Neural cell (in vitro differentiated cells): Measurements from ENCODE around the gene PNPLA6. TPM values are rescaled to one million over a fixed set of nuclear protein-coding genes. Genes with fewer than 3 reads are reported as not detected.

Source experiments
- H2AFZ ChIP-seq: fragments of 200-600, 300-800 bp; sonication (generic), shearing (Covaris generic); 2 replicates; pipeline ENCODE4 v1.6.0; 2014; ENCODE audit warnings: low read depth, mild to moderate bottlenecking, antibody characterized with exemption, low read length, moderate library complexity
- H3F3A ChIP-seq: fragments of 200-600 bp; shearing (Covaris generic); 2 replicates; pipeline ENCODE4 v1.6.1; 2016; ENCODE audit warnings: mild to moderate bottlenecking, moderate library complexity, mixed read lengths, antibody characterized with exemption, low read length; ENCODE audit not compliant: insufficient read depth, poor library complexity, severe bottlenecking
- H3K27ac ChIP-seq: fragments of 200-600, 300-800 bp; sonication (generic), shearing (Covaris generic); 2 replicates; pipeline ENCODE4 v1.5.1; 2014; ENCODE audit warnings: mild to moderate bottlenecking, low read length, moderate library complexity
- H3K27me3 ChIP-seq: fragments of 300-800, 200-600 bp; sonication (generic), shearing (Covaris generic); 2 replicates; pipeline ENCODE4 v1.6.0; 2014; ENCODE audit warnings: mild to moderate bottlenecking, low read depth, low read length, moderate library complexity; ENCODE audit not compliant: insufficient read depth
- H3K36me3 ChIP-seq: fragments of 300-800, 200-600 bp; sonication (generic), shearing (Covaris generic); 2 replicates; pipeline ENCODE4 v1.5.1; 2014; ENCODE audit warnings: mild to moderate bottlenecking, antibody characterized with exemption, low read length, moderate library complexity; ENCODE audit not compliant: insufficient read depth
- H3K4me2 ChIP-seq: fragments of 300-800, 200-600 bp; sonication (generic), shearing (Covaris generic); 2 replicates; pipeline ENCODE4 v1.6.0; 2014; ENCODE audit warnings: mild to moderate bottlenecking, low read length
- H3K4me3 ChIP-seq: fragments of 300-800, 200-600 bp; sonication (generic), shearing (Covaris generic); 2 replicates; pipeline ENCODE4 v1.5.1; 2014; ENCODE audit warnings: mild to moderate bottlenecking, low read length, moderate library complexity
- H3K79me2 ChIP-seq: fragments of 200-600 bp; shearing (Covaris generic); replicated peaks from 2 replicates; pipeline ENCODE4 v1.6.0; 2014; ENCODE audit warnings: mild to moderate bottlenecking, low read length, moderate library complexity; ENCODE audit not compliant: insufficient read depth
- H3K9ac ChIP-seq: fragments of 300-800, 200-600 bp; sonication (generic), shearing (Covaris generic); 2 replicates; pipeline ENCODE4 v1.6.1; 2016; ENCODE audit warnings: mild to moderate bottlenecking, low read length, mixed read lengths
- H3K9me2 ChIP-seq: fragments of 200-600 bp; shearing (Covaris generic); 2 replicates; pipeline ENCODE4 v1.6.1; 2016; ENCODE audit warnings: mild to moderate bottlenecking, low read length, mixed read lengths; ENCODE audit not compliant: insufficient read depth
- H3K9me3 ChIP-seq: fragments of 200-600, 300-800 bp; sonication (generic), shearing (Covaris generic); 2 replicates; pipeline ENCODE4 v1.6.1; 2016; ENCODE audit warnings: mild to moderate bottlenecking, mixed run types, low read length, moderate library complexity, mixed read lengths
- H4K20me1 ChIP-seq: fragments of 200-600 bp; shearing (Covaris generic); 2 replicates; pipeline ENCODE4 v1.6.1; 2016; ENCODE audit warnings: mild to moderate bottlenecking, mixed run types; ENCODE audit not compliant: insufficient read depth
- EP300 ChIP-seq: fragments of 450-650 bp; conservative IDR thresholded peaks from 2 replicates; pipeline ENCODE4 v1.6.1; 2014; ENCODE audit warnings: antibody characterized with exemption, mild to moderate bottlenecking, moderate library complexity; ENCODE audit not compliant: poor library complexity, severe bottlenecking
- EZH2 ChIP-seq: fragments of 200-600, 300-800 bp; shearing (Covaris generic), sonication (generic); IDR thresholded peaks from 2 replicates; pipeline ENCODE4 v1.6.1; 2014; ENCODE audit warnings: antibody characterized with exemption, low read length, borderline replicate concordance, mild to moderate bottlenecking; ENCODE audit not compliant: insufficient read depth, poor library complexity, severe bottlenecking
- MXI1 ChIP-seq: fragments of 450-650 bp; conservative IDR thresholded peaks from 2 replicates; pipeline ENCODE4 v1.6.1; 2014; ENCODE audit warnings: antibody characterized with exemption, mild to moderate bottlenecking; ENCODE audit not compliant: poor library complexity, severe bottlenecking
- POLR2AphosphoS5 ChIP-seq: IDR thresholded peaks from 2 replicates; pipeline ENCODE4 v1.6.1; 2012
- RAD21 ChIP-seq: fragments of 450-650 bp; conservative IDR thresholded peaks from 2 replicates; pipeline ENCODE4 v1.6.1; 2014; ENCODE audit warnings: antibody characterized with exemption, mild to moderate bottlenecking, moderate library complexity
- SMC3 ChIP-seq: fragments of 450-650 bp; conservative IDR thresholded peaks from 2 replicates; pipeline ENCODE4 v1.6.1; 2014; ENCODE audit warnings: antibody characterized with exemption, mild to moderate bottlenecking, moderate library complexity; ENCODE audit not compliant: poor library complexity
- TAF1 ChIP-seq: IDR thresholded peaks from 2 replicates; pipeline ENCODE4 v1.6.1; 2012; ENCODE audit warnings: low read depth
- polyA plus RNA-seq: library from polyadenylated mRNA; depleted of rRNA; stranded (reverse); fragments of >200 nt; gene quantifications from 2 replicates; pipeline ENCODE4 v1.2.3, GENCODE V29; 2014
- TF ChIP-seq, protein P1 (sequence below): IDR thresholded peaks from 2 replicates; pipeline ENCODE4 v1.6.1; 2012; ENCODE audit warnings: borderline replicate concordance
- TF ChIP-seq, protein P2 (sequence below): fragments of 450-650 bp; IDR thresholded peaks from 2 replicates; pipeline ENCODE4 v1.5.1; 2014; ENCODE audit warnings: antibody characterized with exemption, mild to moderate bottlenecking, moderate library complexity; ENCODE audit not compliant: poor library complexity, severe bottlenecking

PNPLA6 gene
- polyA plus RNA-seq, 1 donor from 2014 or later = 10.8 TPM

DNA sequence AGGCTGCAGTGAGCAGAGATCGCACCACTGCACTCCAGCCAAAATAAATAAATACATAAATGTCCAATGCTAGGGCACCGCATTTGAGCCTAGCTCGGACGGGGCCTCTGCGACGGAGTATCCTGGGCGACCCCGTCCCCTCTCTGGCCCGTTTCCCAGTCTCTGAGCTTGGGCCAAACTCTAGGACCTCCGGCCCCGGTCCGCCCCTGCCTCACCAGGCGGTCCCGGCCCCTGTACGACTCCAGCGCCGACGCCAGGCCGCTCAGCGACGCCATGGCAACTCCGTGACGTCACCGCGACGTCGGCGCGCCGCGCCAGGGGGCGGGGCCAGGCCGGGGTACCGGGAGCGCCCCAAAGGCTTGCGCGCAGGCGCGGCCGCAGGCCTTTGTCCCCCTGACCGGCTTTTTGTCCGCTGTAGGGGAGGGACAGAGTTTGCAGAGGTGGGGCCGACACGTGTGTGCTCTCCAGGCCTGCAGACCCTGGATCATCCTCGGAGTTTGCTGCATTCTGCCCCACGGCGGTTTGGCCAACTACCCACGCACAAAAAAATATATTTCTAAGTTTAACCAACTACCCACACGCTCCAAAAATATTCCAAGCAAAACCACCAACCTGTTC lies 46.7 kb upstream of the PNPLA6 start, which contains the start of gene PEX11G:
Gene PEX11G, minus strand, starts transcription at position 300 of the 618 bp plus-strand sequence. Its CDS starts 25 bp downstream, at position 275.
- Histone ChIP-seq H3K27ac (peak within 1 kb of the TSS; percentile 69), H3K9ac (peak within 1 kb of the TSS; percentile 64), H3K4me2 (no peak within 1 kb of the TSS), H3K36me3 (no peaks in the 10 kb centered on the region), H3K79me2 (no peaks in the 10 kb centered on the region), H3F3A (no peaks in the 10 kb centered on the region), H3K9me2 (no peaks in the 10 kb centered on the region), H4K20me1 (no peaks in the 10 kb centered on the region), H3K4me3 (peak within 1 kb of the TSS; percentile 64), H2AFZ (peak within 1 kb of the TSS; percentile 69), H3K9me3 (no peaks in the 10 kb centered on the region), H3K27me3 (no peaks in the 10 kb centered on the region)
- no peak for TF ChIP-seq TAF1
- peak; percentile 64 for TF ChIP-seq EP300
- TF ChIP-seq, protein P1, sequence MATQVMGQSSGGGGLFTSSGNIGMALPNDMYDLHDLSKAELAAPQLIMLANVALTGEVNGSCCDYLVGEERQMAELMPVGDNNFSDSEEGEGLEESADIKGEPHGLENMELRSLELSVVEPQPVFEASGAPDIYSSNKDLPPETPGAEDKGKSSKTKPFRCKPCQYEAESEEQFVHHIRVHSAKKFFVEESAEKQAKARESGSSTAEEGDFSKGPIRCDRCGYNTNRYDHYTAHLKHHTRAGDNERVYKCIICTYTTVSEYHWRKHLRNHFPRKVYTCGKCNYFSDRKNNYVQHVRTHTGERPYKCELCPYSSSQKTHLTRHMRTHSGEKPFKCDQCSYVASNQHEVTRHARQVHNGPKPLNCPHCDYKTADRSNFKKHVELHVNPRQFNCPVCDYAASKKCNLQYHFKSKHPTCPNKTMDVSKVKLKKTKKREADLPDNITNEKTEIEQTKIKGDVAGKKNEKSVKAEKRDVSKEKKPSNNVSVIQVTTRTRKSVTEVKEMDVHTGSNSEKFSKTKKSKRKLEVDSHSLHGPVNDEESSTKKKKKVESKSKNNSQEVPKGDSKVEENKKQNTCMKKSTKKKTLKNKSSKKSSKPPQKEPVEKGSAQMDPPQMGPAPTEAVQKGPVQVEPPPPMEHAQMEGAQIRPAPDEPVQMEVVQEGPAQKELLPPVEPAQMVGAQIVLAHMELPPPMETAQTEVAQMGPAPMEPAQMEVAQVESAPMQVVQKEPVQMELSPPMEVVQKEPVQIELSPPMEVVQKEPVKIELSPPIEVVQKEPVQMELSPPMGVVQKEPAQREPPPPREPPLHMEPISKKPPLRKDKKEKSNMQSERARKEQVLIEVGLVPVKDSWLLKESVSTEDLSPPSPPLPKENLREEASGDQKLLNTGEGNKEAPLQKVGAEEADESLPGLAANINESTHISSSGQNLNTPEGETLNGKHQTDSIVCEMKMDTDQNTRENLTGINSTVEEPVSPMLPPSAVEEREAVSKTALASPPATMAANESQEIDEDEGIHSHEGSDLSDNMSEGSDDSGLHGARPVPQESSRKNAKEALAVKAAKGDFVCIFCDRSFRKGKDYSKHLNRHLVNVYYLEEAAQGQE = peak; percentile 37
- peak; percentile 79 for TF ChIP-seq POLR2AphosphoS5
- TF ChIP-seq RAD21 = no peak
- peak; percentile 41 for TF ChIP-seq MXI1

DNA sequence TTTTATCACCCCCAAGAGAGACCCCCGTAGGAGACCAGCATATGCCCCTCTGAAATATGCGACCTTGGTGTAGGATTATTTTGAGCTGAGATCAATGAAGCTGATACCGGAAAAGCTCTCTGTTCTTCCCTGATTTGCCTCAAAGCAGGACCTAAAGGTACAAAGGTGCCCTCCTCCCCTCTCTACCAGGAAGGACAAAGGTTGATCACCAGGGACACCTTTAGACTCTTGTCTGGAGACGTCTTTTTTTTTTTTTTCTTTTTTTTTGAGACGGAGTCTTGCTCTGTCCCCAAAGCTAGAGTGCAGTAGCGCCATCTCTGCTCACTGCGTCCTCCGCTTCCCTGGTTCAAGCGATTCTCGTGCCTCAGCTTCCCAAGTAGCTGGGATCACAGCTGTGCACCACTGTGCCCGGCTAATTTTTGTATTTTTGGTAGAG lies 45.9 kb upstream of the PNPLA6 start:
- Histone ChIP-seq H3K4me2 (no peak overlapping the region), H3K4me3 (peak overlapping the region; percentile 64), H3K79me2 (no peaks in the 10 kb centered on the region)

More for the DNA sequence above, 45.9 kb upstream of the PNPLA6 start:
- H3K9me3 ChIP-seq = no peaks in the 10 kb centered on the region
- no peaks in the 10 kb centered on the region for H3K27me3 ChIP-seq
- peak overlapping the region; percentile 69 for H3K27ac ChIP-seq
- no peaks in the 10 kb centered on the region for H3K36me3 ChIP-seq
- no peaks in the 10 kb centered on the region for H3K9me2 ChIP-seq
- H3K9ac ChIP-seq = peak overlapping the region; percentile 64
- TF ChIP-seq SMC3 = no peak
- TF ChIP-seq, protein P1 = no peak
- no peak for TF ChIP-seq EZH2
- TF ChIP-seq EP300 = no peak
- TF ChIP-seq, protein P2, sequence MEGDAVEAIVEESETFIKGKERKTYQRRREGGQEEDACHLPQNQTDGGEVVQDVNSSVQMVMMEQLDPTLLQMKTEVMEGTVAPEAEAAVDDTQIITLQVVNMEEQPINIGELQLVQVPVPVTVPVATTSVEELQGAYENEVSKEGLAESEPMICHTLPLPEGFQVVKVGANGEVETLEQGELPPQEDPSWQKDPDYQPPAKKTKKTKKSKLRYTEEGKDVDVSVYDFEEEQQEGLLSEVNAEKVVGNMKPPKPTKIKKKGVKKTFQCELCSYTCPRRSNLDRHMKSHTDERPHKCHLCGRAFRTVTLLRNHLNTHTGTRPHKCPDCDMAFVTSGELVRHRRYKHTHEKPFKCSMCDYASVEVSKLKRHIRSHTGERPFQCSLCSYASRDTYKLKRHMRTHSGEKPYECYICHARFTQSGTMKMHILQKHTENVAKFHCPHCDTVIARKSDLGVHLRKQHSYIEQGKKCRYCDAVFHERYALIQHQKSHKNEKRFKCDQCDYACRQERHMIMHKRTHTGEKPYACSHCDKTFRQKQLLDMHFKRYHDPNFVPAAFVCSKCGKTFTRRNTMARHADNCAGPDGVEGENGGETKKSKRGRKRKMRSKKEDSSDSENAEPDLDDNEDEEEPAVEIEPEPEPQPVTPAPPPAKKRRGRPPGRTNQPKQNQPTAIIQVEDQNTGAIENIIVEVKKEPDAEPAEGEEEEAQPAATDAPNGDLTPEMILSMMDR = no peak
- no peak for TF ChIP-seq TAF1
- TF ChIP-seq POLR2AphosphoS5 = no peak
- no peak for TF ChIP-seq RAD21
- no peak for TF ChIP-seq MXI1
- no peaks in the 10 kb centered on the region for H3F3A ChIP-seq
- H2AFZ ChIP-seq = peak overlapping the region; percentile 69
- H4K20me1 ChIP-seq = no peaks in the 10 kb centered on the region
